ENCODE results near the gene TPM3.

Gene TPM3

DNA sequence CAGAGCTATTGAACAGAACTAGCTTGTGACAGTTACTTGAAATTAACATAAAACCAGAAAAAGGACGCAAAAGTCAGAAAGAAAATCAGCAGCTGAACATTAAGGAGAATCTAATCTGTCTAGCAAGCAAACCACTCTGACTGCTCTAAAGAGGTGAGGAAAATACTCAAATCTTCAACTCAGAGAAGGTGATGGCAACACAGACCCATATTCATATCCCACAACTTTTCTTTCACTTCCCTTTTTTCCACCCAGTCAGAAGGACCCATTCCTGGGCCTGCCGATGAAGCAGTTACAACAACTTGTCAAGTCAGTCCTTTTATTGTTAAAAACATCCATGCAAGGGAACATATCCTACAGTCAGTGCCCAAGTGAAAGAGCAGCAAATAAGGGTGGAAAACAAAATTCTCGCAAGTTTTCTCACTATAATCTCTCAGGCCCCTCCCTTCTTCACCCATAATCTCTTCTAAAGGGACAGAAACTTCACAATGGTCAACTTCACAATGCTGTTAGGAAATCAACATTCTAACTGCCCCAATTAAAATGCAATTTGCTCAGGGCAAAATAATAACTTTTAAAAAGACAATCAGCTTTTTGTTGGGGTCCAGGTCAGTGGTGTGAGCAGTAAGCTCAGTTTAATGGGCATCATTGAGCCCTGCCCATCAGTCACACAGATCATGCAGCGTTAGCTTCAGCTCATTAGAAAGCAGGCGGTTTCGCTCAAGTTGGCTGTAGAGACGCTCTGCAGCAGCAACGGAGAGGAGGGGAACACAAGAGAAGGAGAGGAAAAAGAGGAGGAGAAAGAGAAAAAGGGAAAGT is 33.4 kb downstream of the TPM3 start:
- Histone ChIP-seq H3K4me3 (replicated peaks; ENCODE audit: low read depth, low read length) (0 out of 2 replicates have a peak overlapping the region, but pooled peaks have one; percentile 10), H3K36me3 (ENCODE audit: control insufficient read depth, insufficient read depth, low read length) (peaks cover 17% of the 10 kb centered on the region), H3K27me3 (replicated peaks; ENCODE audit: control insufficient read depth, insufficient read depth, low read length) (no peaks in the 10 kb centered on the region)
- DNase-seq (ENCODE audit: extremely low read depth, insufficient read length), result peak; percentile 42
- TF ChIP-seq, protein P1, sequence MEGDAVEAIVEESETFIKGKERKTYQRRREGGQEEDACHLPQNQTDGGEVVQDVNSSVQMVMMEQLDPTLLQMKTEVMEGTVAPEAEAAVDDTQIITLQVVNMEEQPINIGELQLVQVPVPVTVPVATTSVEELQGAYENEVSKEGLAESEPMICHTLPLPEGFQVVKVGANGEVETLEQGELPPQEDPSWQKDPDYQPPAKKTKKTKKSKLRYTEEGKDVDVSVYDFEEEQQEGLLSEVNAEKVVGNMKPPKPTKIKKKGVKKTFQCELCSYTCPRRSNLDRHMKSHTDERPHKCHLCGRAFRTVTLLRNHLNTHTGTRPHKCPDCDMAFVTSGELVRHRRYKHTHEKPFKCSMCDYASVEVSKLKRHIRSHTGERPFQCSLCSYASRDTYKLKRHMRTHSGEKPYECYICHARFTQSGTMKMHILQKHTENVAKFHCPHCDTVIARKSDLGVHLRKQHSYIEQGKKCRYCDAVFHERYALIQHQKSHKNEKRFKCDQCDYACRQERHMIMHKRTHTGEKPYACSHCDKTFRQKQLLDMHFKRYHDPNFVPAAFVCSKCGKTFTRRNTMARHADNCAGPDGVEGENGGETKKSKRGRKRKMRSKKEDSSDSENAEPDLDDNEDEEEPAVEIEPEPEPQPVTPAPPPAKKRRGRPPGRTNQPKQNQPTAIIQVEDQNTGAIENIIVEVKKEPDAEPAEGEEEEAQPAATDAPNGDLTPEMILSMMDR (IDR thresholded peaks at IDR 0.05; ENCODE audit: insufficient read depth, low read length, poor library complexity, severe bottlenecking), result no peak

GRCh38 chr1:154157520-154158306 is 34.2 kb downstream of the TPM3 start:
- TF ChIP-seq, protein P1 (IDR thresholded peaks at IDR 0.05; ENCODE audit: insufficient read depth, low read length, poor library complexity, severe bottlenecking), result no peak
- H3K4me3 ChIP-seq (replicated peaks; ENCODE audit: low read depth, low read length), result 0 out of 2 replicates have a peak overlapping the region, but pooled peaks have one; percentile 10
- H3K36me3 ChIP-seq (ENCODE audit: control insufficient read depth, insufficient read depth, low read length), result peaks cover 14% of the 10 kb centered on the region
- peak; percentile 63 for DNase-seq (ENCODE audit: extremely low read depth, insufficient read length)
- H3K27me3 ChIP-seq (replicated peaks; ENCODE audit: control insufficient read depth, insufficient read depth, low read length), result no peaks in the 10 kb centered on the region

- TF ChIP-seq, protein P1 (IDR thresholded peaks at IDR 0.05; ENCODE audit: insufficient read depth, low read length, poor library complexity, severe bottlenecking), result no peak
- DNase-seq (ENCODE audit: extremely low read depth, insufficient read length), result no peak
- H3K27me3 ChIP-seq (replicated peaks; ENCODE audit: control insufficient read depth, insufficient read depth, low read length), result no peaks in the 10 kb centered on the region
- peaks cover 7% of the 10 kb centered on the region for H3K36me3 ChIP-seq (ENCODE audit: control insufficient read depth, insufficient read depth, low read length)
- H3K4me3 ChIP-seq (replicated peaks; ENCODE audit: low read depth, low read length), result no peak overlapping the region
These were observed 36.6 kb downstream of the TPM3 start for GRCh38 chr1:154155251-154155650.

DNA sequence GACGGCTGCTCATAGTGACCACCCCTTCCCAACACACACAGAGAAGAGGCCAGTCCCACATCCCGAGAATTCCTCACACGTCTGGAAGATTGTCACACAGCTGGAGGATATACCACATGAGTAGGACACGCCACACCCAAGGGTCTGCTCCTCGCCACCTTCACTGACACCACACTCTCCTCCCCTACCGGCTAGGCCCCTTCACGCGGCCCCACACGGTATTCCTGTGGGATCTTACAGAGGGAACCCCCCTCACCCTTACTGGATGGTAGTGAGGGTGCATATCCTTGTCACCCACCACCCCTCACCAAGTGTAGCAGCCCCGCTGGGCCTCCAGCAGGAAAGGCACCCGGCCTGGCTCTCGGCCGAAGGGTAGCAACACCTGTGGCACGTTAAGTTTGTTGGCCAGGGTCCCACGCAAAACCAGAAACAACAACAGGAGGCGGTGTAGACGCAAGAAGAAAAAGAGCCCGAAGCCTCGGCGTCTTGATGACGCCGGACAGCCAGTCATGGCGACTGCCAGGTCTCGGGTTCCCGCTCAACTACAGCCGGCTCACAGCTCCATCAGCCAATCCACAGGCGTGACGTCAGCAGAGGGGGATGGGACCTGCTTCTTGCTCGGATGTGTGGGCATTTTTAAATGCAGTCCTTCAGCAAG is 37.2 kb downstream of the TPM3 start, which contains the start of gene NUP210L:
NUP210L (minus strand) TSS at position 540 of the 658 bp plus-strand sequence.
- TF ChIP-seq, protein P1 (IDR thresholded peaks at IDR 0.05; ENCODE audit: insufficient read depth, low read length, poor library complexity, severe bottlenecking), result no peak
- H3K4me3 ChIP-seq (replicated peaks; ENCODE audit: low read depth, low read length), result no peak within 1 kb of the TSS
- H3K27me3 ChIP-seq (replicated peaks; ENCODE audit: control insufficient read depth, insufficient read depth, low read length), result no peaks in the 10 kb centered on the region
- peak; percentile 20 for DNase-seq (ENCODE audit: extremely low read depth, insufficient read length)
- peaks cover 7% of the 10 kb centered on the region for H3K36me3 ChIP-seq (ENCODE audit: control insufficient read depth, insufficient read depth, low read length)

GRCh38 chr1:154154053-154154452 is 37.8 kb downstream of the TPM3 start:
- DNase-seq (ENCODE audit: extremely low read depth, insufficient read length), result no peak
- TF ChIP-seq, protein P1 (IDR thresholded peaks at IDR 0.05; ENCODE audit: insufficient read depth, low read length, poor library complexity, severe bottlenecking), result no peak
- H3K27me3 ChIP-seq (replicated peaks; ENCODE audit: control insufficient read depth, insufficient read depth, low read length), result no peaks in the 10 kb centered on the region
- peaks cover 7% of the 10 kb centered on the region for H3K36me3 ChIP-seq (ENCODE audit: control insufficient read depth, insufficient read depth, low read length)
- no peak overlapping the region for H3K4me3 ChIP-seq (replicated peaks; ENCODE audit: low read depth, low read length)

All from GM06990 (cell line).